MG63 (cell line): ENCODE results near the gene SMC1A. TPM values are rescaled to one million over a fixed set of nuclear protein-coding genes. Genes with fewer than 3 reads are reported as not detected.
"Not testable (repeated sequence)": the region's sequence is repeated elsewhere in the genome, so short reads cannot be mapped to it uniquely, and the experiment has no call there.

ENCODE experiments used
- DNase-seq: peaks from one replicate; pipeline ENCODE4 v3.0.0-alpha.2; 2020
- H3K27me3 ChIP-seq: fragments of 250-450 bp; sonication (Bioruptor Pico); 2 replicates; pipeline ENCODE4 v1.5.1; 2020; ENCODE audit warnings: mild to moderate bottlenecking, moderate library complexity
- H3K36me3 ChIP-seq: fragments of 250-450 bp; sonication (Bioruptor Pico); 2 replicates; pipeline ENCODE4 v1.5.1; 2020; ENCODE audit warnings: mild to moderate bottlenecking, moderate library complexity
- H3K4me3 ChIP-seq: fragments of 250-450 bp; sonication (Bioruptor Pico); 2 replicates; pipeline ENCODE4 v1.5.1; 2020; ENCODE audit warnings: mild to moderate bottlenecking, moderate library complexity
- H3K9me3 ChIP-seq: fragments of 250-450 bp; sonication (Bioruptor Pico); 2 replicates; pipeline ENCODE4 v1.5.1; 2020; ENCODE audit warnings: mild to moderate bottlenecking, moderate library complexity
- total RNA-seq: library from RNA; depleted of rRNA; stranded (reverse); fragments of >200 nt; shearing (Covaris generic); gene quantifications from 2 replicates; pipeline ENCODE4 v1.2.3, GENCODE V29; 2014; ENCODE audit warnings: low replicate concordance

Gene SMC1A
- total RNA-seq, 1 experiment from 2014 or later: 9.9 TPM

DNA sequence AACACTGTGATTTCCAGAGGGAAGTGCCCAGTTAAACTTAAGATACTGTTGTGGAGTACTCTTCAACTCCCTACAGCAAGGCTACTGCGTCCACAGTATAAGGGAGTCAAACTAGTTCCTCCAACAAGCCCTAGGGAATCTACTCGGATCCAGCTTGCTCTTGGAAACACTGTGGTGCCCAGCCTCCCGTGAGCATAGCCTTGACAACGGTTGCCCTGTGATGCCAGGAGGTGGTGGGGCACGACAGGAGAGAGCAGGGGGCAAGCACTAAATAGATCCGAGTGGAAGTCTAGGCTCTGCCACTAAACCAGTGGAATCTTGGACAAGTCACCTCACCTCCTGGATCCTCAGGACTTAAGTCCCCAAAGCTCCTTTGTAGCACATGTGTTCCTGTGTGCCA lies 45.6 kb downstream of the SMC1A start:
- Histone ChIP-seq H3K4me3 (no peak overlapping the region), H3K27me3 (no peaks in the 10 kb centered on the region), H3K36me3 (peaks cover 6% of the 10 kb centered on the region; the same call in 1 of the 2 replicates), H3K9me3 (no peaks in the 10 kb centered on the region)
- DNase-seq: no peak

- DNase-seq: no peak
- Histone ChIP-seq H3K9me3 (no peaks in the 10 kb centered on the region), H3K36me3 (peaks cover 6% of the 10 kb centered on the region; the same call in 1 of the 2 replicates), H3K4me3 (no peak overlapping the region), H3K27me3 (no peaks in the 10 kb centered on the region)
Observed at GRCh38 chrX:53374923-53375322, 47.5 kb downstream of the SMC1A start.

GRCh38 chrX:53374222-53374820 lies 48.1 kb downstream of the SMC1A start:
- peaks cover 6% of the 10 kb centered on the region; the same call in 1 of the 2 replicates for H3K36me3 ChIP-seq
- no peaks in the 10 kb centered on the region for H3K27me3 ChIP-seq
- peak; percentile 7 for DNase-seq
- no peak overlapping the region for H3K4me3 ChIP-seq
- H3K9me3 ChIP-seq: no peaks in the 10 kb centered on the region

DNA sequence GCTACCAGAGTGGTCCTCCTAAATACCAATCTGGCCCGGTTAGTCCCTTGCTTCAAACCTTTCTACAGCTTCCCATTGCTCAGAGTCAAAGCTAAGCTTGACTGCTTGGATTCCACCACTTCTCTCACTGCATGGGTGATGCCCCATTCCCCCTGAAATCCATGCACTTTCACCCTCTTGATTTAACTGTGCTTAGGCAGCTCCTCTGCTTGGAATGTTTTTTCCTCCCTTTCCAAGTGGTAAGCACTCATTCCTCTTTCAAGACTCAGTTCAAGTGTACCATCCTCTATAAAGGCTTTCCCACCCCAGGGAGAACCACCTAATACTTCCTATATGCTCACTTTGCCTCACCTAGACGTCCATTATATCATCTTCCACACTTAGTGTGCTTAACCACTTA lies 49.1 kb downstream of the SMC1A start:
- no peaks in the 10 kb centered on the region for H3K27me3 ChIP-seq
- no peaks in the 10 kb centered on the region for H3K9me3 ChIP-seq
- peaks cover 4% of the 10 kb centered on the region; the same call in 1 of the 2 replicates for H3K36me3 ChIP-seq
- no peak for DNase-seq
- no peak overlapping the region for H3K4me3 ChIP-seq

GRCh38 chrX:53366454-53366853 lies 56.0 kb downstream of the SMC1A start:
- not testable (repeated sequence) for H3K4me3 ChIP-seq, DNase-seq, H3K9me3 ChIP-seq, H3K27me3 ChIP-seq, H3K36me3 ChIP-seq

- Histone ChIP-seq H3K9me3 (no peaks in the 10 kb centered on the region), H3K27me3 (no peaks in the 10 kb centered on the region), H3K36me3 (no peaks in the 10 kb centered on the region), H3K4me3 (no peak overlapping the region)
- DNase-seq: no peak
Observed at GRCh38 chrX:53362449-53362848, 60.0 kb downstream of the SMC1A start.

GRCh38 chrX:53357799-53358530 lies 64.5 kb downstream of the SMC1A start:
- Histone ChIP-seq H3K27me3 (no peaks in the 10 kb centered on the region), H3K36me3 (no peaks in the 10 kb centered on the region), H3K9me3 (no peaks in the 10 kb centered on the region), H3K4me3 (no peak overlapping the region)
- DNase-seq: no peak

- no peak overlapping the region for H3K4me3 ChIP-seq
- no peaks in the 10 kb centered on the region for H3K27me3 ChIP-seq
- no peaks in the 10 kb centered on the region for H3K9me3 ChIP-seq
- H3K36me3 ChIP-seq: no peaks in the 10 kb centered on the region
- no peak for DNase-seq
Observed at GRCh38 chrX:53356186-53356585, 66.3 kb downstream of the SMC1A start.

GRCh38 chrX:53354669-53355068 lies 67.8 kb downstream of the SMC1A start:
- no peaks in the 10 kb centered on the region for H3K27me3 ChIP-seq
- H3K4me3 ChIP-seq: no peak overlapping the region
- H3K9me3 ChIP-seq: no peaks in the 10 kb centered on the region
- H3K36me3 ChIP-seq: no peaks in the 10 kb centered on the region
- DNase-seq: no peak

DNA sequence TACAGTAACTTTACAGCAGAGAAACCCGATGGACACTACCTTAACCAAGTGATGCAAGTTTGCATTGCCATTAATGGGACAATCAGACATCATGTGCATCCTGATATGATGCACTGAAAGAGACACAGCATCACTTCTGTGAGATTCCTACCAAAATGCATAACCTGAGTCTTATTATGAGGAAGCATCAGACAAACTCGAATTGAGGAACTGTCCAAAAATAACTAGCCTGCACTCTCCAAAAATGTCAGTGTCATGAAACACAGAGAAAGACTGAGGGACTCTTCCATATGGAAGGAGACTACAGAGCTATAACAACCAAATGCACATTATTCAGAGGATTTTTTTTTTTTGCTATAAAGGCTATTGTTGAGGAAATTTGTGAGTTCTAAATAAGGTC lies 74.5 kb downstream of the SMC1A start:
- no peak overlapping the region for H3K4me3 ChIP-seq
- no peaks in the 10 kb centered on the region for H3K36me3 ChIP-seq
- no peak for DNase-seq
- H3K27me3 ChIP-seq: no peaks in the 10 kb centered on the region
- H3K9me3 ChIP-seq: no peaks in the 10 kb centered on the region

DNA sequence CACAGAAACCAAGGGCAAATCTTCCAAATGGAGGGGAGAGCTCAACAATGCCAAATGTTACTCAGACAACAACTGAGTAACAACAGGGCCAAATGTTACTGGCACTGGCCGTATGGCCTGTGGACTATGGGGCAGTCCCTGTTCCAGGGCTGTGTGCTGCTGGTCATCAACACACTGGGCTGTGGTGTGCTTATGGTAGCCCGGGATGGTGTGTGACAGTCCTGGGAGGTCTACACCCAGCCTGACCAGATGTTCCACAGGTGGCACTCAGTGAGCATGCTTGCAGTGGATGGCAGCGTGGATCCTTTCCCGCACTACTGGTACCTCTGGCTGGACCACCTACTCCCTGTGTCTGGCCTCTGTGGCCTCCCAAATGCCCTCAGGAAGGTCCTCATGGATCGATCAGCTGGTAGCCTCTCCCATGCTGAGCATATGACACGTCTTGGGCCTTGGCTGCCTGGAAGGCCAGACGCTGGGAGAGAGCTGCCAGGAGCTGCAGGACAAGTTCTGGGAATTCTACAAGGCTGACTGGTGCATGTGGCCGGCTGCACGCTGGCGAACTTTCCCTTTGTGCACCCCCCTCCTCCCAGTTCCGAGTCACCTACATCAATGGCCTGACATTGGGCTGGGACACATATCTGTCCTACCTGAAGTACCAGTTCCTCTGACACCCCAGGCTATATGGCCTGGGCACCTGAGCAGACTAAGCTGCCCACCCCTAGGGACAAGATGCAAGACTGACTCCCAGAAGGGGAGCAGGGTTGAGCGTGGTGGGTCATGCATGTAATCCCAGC lies 81.4 kb downstream of the SMC1A start:
- Histone ChIP-seq H3K36me3 (no peaks in the 10 kb centered on the region), H3K9me3 (no peaks in the 10 kb centered on the region), H3K4me3 (no peak overlapping the region), H3K27me3 (no peaks in the 10 kb centered on the region)
- DNase-seq: no peak

DNA sequence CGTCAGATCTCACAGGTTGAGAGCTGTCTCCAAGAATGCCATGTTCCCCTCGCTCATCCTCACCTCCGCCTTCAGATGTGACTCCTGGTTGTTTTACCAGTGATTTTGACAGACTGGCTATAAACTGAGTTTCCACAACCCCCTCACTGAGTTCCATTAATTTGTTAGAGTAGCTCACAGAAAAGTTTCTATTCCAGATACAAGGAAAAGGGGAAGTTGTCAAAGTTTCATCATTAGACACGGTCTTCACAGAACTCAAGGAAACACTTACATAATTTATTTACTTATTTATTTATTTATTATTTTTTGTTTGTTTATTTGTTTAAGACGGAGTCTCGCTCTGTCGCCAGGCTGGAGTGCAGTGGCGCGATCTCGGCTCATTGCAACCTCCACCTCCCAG lies 85.4 kb downstream of the SMC1A start:
- H3K27me3 ChIP-seq: no peaks in the 10 kb centered on the region
- no peak overlapping the region for H3K4me3 ChIP-seq
- no peaks in the 10 kb centered on the region for H3K36me3 ChIP-seq
- no peaks in the 10 kb centered on the region for H3K9me3 ChIP-seq
- no peak for DNase-seq

DNA sequence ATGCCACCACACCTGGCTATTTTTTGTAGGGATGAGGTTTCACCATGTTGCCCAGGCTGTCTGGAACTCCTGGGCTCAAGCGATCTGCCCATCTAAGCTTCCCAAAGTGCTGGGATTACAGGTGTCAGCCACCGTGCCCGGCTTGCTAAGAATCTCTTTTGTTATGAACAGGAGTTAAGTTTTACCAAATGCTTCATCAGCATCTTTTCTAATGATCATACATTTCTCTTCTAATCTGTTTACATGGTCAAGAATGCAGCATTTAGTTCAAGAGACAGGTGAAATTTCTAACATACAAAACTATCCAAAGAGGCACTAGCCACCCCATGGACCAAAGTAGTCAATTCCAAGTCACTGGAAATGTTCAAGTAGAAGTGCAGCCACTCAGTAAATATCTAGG lies 88.6 kb downstream of the SMC1A start:
- no peak for DNase-seq
- Histone ChIP-seq H3K9me3 (no peaks in the 10 kb centered on the region), H3K4me3 (no peak overlapping the region), H3K36me3 (no peaks in the 10 kb centered on the region), H3K27me3 (no peaks in the 10 kb centered on the region)

GRCh38 chrX:53332204-53332603 lies 90.2 kb downstream of the SMC1A start:
- no peak for DNase-seq
- Histone ChIP-seq H3K4me3 (no peak overlapping the region), H3K27me3 (no peaks in the 10 kb centered on the region), H3K9me3 (no peaks in the 10 kb centered on the region), H3K36me3 (no peaks in the 10 kb centered on the region)

DNA sequence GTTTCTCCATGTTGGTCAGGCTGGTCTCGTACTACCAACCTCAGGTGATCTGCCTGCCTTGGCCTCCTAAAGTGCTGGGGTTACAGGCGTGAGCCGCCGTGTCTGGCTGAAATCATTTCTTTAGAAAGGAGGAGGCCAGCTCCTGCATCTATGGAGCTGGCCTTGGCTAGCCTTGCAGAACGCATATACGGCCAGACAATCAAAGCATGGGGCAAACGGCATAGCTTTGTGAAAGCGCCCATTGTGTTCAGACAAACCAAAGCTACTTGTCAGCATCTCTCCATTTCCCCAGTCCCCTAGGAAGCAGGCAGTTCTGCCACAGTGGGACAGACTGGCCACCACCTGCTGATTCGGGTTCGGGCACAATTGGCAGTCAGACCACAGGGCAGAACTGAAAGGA lies 92.1 kb downstream of the SMC1A start:
- H3K27me3 ChIP-seq: no peaks in the 10 kb centered on the region
- no peaks in the 10 kb centered on the region for H3K9me3 ChIP-seq
- no peak overlapping the region for H3K4me3 ChIP-seq
- no peak for DNase-seq
- no peaks in the 10 kb centered on the region for H3K36me3 ChIP-seq

DNA sequence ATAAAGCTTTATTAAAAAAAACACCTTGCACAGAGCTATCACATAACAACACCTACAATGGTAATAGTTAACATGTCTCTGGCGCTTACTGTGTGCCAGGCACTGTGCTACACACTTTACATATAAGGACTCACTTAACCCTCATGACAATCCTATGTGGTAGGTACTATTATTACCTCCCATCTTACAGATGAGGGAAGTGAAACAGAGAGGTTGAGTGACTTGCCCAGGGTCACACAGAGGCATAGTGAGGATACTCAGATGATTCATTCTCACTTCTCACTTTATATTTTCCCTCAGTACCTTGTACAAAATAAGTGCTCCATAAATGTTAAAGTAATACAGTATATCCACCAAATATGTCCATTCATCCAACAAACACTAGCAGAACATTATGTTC lies 97.7 kb downstream of the SMC1A start:
- DNase-seq: no peak
- H3K9me3 ChIP-seq: no peaks in the 10 kb centered on the region
- peaks cover 19% of the 10 kb centered on the region; the same call in 1 of the 2 replicates for H3K27me3 ChIP-seq
- no peak overlapping the region for H3K4me3 ChIP-seq
- no peaks in the 10 kb centered on the region for H3K36me3 ChIP-seq
